ENCODE results near the gene BPI.

The BPI gene

DNA sequence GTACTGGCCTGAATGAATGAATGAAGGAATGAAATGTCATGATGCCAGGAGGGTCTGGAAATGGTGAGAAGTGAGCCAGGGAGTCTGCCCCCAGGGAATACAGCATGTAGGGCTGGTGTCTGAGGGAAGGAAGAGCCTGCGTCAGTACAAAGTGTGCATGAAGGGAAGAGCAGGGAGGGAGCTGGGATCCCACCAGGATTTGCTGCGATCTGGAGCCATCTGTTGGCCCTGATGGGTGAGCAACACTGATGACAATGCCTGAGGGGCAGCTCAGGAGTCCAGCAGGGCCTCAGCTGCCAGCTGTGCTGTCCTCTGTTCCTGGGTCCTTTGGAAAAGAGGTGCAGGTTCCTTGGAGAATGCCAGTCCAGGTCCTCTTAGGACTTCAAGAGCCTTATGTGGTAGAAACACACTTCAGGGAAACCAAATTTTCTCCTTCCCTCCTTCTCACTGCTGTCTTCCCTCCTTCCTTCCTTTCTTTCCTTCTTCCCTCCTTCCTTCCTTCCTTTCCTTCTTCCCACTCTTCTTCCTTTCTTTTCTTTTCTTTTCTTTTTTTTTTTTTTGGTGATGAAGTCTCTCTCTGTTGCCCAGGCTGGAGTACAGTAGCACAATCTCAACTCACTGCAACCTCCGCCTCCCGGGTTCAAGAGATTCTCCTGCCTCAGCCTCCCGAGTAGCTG lies 11.5 kb downstream of the BPI start:
- H4K20me1 ChIP-seq (ENCODE audit: low read depth, low read length) = no peaks in the 10 kb centered on the region
- no peak overlapping the region for H3K9ac ChIP-seq (ENCODE audit: low read length)
- no peaks in the 10 kb centered on the region for H3K79me2 ChIP-seq (ENCODE audit: insufficient read depth, low read length)
- H3K36me3 ChIP-seq (ENCODE audit: low read length) = no peaks in the 10 kb centered on the region
- no peaks in the 10 kb centered on the region for H3K9me3 ChIP-seq (ENCODE audit: insufficient read depth, low read length)
- no peak overlapping the region for H3K27ac ChIP-seq (ENCODE audit: low read depth, low read length)
- H3K9me2 ChIP-seq (replicated peaks; ENCODE audit: insufficient read depth, low read length) = no peaks in the 10 kb centered on the region
- no peaks in the 10 kb centered on the region for H3K27me3 ChIP-seq (ENCODE audit: low read length)
- no peak overlapping the region for H3K4me3 ChIP-seq (ENCODE audit: insufficient read depth, low read length, poor library complexity, severe bottlenecking)
- no peak overlapping the region for H3K4me2 ChIP-seq (ENCODE audit: low read depth, low read length, poor library complexity, severe bottlenecking)
- H2AFZ ChIP-seq (ENCODE audit: low read depth, low read length, severe bottlenecking) = no peak overlapping the region
- no peaks in the 10 kb centered on the region for H3F3A ChIP-seq (ENCODE audit: insufficient read depth)
- TF ChIP-seq EZH2phosphoT487 (conservative IDR thresholded peaks at IDR 0.05; ENCODE audit: low read length) = no peak
- TF ChIP-seq, protein P1, sequence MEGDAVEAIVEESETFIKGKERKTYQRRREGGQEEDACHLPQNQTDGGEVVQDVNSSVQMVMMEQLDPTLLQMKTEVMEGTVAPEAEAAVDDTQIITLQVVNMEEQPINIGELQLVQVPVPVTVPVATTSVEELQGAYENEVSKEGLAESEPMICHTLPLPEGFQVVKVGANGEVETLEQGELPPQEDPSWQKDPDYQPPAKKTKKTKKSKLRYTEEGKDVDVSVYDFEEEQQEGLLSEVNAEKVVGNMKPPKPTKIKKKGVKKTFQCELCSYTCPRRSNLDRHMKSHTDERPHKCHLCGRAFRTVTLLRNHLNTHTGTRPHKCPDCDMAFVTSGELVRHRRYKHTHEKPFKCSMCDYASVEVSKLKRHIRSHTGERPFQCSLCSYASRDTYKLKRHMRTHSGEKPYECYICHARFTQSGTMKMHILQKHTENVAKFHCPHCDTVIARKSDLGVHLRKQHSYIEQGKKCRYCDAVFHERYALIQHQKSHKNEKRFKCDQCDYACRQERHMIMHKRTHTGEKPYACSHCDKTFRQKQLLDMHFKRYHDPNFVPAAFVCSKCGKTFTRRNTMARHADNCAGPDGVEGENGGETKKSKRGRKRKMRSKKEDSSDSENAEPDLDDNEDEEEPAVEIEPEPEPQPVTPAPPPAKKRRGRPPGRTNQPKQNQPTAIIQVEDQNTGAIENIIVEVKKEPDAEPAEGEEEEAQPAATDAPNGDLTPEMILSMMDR (IDR thresholded peaks at IDR 0.05; ENCODE audit: insufficient read depth, low read length, poor library complexity, severe bottlenecking) = no peak

DNA sequence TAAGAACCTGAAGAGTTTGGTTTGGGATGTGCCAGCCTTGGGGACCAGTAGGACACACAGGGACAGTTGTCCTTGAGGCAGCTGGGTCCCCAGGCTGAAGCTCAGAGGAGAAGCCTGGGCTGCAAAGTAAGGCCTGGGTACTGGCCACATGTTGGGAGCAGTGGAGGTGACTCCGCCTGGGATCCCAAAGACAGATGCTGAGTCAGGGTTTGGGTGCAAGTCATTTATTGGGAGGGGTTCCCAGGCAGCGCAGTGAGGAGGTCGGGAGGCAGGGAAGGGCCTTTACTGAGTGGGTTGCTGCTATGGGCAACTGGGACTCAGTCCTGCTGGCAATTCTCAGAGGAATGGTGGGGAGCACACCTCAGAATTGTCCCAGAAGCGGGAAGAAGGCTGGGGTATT lies 12.4 kb downstream of the BPI start:
- no peaks in the 10 kb centered on the region for H3F3A ChIP-seq (ENCODE audit: insufficient read depth)
- H3K9me3 ChIP-seq (ENCODE audit: insufficient read depth, low read length) = no peaks in the 10 kb centered on the region
- H3K27ac ChIP-seq (ENCODE audit: low read depth, low read length) = no peak overlapping the region
- TF ChIP-seq, protein P1 (IDR thresholded peaks at IDR 0.05; ENCODE audit: insufficient read depth, low read length, poor library complexity, severe bottlenecking) = no peak
- no peak for TF ChIP-seq EZH2phosphoT487 (conservative IDR thresholded peaks at IDR 0.05; ENCODE audit: low read length)
- H4K20me1 ChIP-seq (ENCODE audit: low read depth, low read length) = no peaks in the 10 kb centered on the region
- no peak overlapping the region for H3K9ac ChIP-seq (ENCODE audit: low read length)
- no peaks in the 10 kb centered on the region for H3K27me3 ChIP-seq (ENCODE audit: low read length)
- no peaks in the 10 kb centered on the region for H3K79me2 ChIP-seq (ENCODE audit: insufficient read depth, low read length)
- H3K36me3 ChIP-seq (ENCODE audit: low read length) = no peaks in the 10 kb centered on the region
- no peaks in the 10 kb centered on the region for H3K9me2 ChIP-seq (replicated peaks; ENCODE audit: insufficient read depth, low read length)
- no peak overlapping the region for H3K4me2 ChIP-seq (ENCODE audit: low read depth, low read length, poor library complexity, severe bottlenecking)
- H3K4me3 ChIP-seq (ENCODE audit: insufficient read depth, low read length, poor library complexity, severe bottlenecking) = no peak overlapping the region
- no peak overlapping the region for H2AFZ ChIP-seq (ENCODE audit: low read depth, low read length, severe bottlenecking)

DNA sequence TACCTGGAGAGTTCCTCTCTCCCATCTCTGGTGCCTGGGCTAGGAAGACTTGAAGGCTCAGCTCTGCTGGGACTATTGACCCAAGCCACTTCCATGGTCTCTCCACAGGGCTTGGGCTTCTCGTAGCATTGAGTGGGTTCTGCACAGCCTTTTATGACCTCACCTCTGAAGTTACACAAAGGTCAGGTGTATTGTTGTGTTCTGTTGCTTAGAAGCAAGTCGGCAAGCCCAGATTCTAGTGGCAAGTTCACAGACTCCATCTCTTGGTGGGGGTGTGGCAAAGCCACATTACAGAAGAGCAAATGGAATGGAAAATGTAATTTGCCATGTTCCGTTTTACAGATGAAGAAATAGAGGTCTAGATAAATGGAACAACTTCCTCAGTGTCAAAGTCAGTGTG lies 13.5 kb downstream of the BPI start:
- no peak for TF ChIP-seq EZH2phosphoT487 (conservative IDR thresholded peaks at IDR 0.05; ENCODE audit: low read length)
- TF ChIP-seq, protein P1 (IDR thresholded peaks at IDR 0.05; ENCODE audit: insufficient read depth, low read length, poor library complexity, severe bottlenecking) = no peak
- H3K79me2 ChIP-seq (ENCODE audit: insufficient read depth, low read length) = no peaks in the 10 kb centered on the region
- no peaks in the 10 kb centered on the region for H3K9me3 ChIP-seq (ENCODE audit: insufficient read depth, low read length)
- H3F3A ChIP-seq (ENCODE audit: insufficient read depth) = no peaks in the 10 kb centered on the region
- no peak overlapping the region for H3K9ac ChIP-seq (ENCODE audit: low read length)
- H4K20me1 ChIP-seq (ENCODE audit: low read depth, low read length) = no peaks in the 10 kb centered on the region
- no peaks in the 10 kb centered on the region for H3K27me3 ChIP-seq (ENCODE audit: low read length)
- H3K36me3 ChIP-seq (ENCODE audit: low read length) = no peaks in the 10 kb centered on the region
- H3K4me3 ChIP-seq (ENCODE audit: insufficient read depth, low read length, poor library complexity, severe bottlenecking) = no peak overlapping the region
- no peaks in the 10 kb centered on the region for H3K9me2 ChIP-seq (replicated peaks; ENCODE audit: insufficient read depth, low read length)
- H3K4me2 ChIP-seq (ENCODE audit: low read depth, low read length, poor library complexity, severe bottlenecking) = no peak overlapping the region
- no peak overlapping the region for H2AFZ ChIP-seq (ENCODE audit: low read depth, low read length, severe bottlenecking)
- no peak overlapping the region for H3K27ac ChIP-seq (ENCODE audit: low read depth, low read length)

Data from SU-DHL-6 (cell line).